ENCODE results near the gene UFD1.
"Not testable (repeated sequence)": the region's sequence is repeated elsewhere in the genome, so short reads cannot be mapped to it uniquely, and the experiment has no call there.

DNA sequence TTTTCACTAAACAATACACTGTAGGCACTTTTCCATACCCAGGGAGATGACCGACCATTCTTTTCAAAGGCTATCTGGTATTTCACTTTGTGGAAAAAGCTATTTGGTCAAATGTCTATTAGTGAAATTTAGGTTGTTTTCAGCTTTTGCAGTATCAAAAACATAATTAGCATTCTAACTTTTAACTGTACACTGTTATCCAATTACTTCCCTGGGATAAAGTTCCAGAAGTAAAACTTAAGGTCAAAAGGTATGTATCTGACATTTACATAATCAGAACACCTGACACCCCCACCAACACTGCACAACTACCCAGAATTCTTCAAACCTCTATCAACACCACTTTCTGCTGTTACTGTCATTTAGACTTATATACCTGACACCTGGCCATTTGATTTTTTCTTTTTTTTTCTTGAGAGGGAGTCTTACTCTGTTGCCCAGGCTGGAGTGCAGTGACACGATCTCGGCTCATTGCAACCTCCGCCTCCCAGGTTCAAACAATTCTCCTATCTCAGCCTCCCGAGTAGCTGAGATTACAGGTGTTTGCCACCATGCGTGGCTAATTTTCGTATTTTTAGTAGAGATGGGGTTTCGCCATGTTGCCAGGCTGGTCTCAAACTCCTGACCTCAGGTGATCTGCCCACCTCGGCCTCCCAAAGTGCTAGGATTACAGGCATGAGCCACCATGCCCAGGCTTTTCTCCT lies 33.6 kb downstream of the UFD1 start:
- not testable (repeated sequence) for TF ChIP-seq YY1 (IDR thresholded peaks at IDR 0.05; ENCODE audit: low read depth); RAD21 (IDR thresholded peaks at IDR 0.05; ENCODE audit: low read length)

Measured in SK-N-SH (cell line).